NCI-H2171 (cell line): ENCODE results near the gene SMIM12.
"Not testable (repeated sequence)": the region's sequence is repeated elsewhere in the genome, so short reads cannot be mapped to it uniquely, and the experiment has no call there.

Experiments
- DNase-seq: peaks from one replicate; lab custom pipeline; 2025; lab: John Stamatoyannopoulos, UW

Gene SMIM12

DNA sequence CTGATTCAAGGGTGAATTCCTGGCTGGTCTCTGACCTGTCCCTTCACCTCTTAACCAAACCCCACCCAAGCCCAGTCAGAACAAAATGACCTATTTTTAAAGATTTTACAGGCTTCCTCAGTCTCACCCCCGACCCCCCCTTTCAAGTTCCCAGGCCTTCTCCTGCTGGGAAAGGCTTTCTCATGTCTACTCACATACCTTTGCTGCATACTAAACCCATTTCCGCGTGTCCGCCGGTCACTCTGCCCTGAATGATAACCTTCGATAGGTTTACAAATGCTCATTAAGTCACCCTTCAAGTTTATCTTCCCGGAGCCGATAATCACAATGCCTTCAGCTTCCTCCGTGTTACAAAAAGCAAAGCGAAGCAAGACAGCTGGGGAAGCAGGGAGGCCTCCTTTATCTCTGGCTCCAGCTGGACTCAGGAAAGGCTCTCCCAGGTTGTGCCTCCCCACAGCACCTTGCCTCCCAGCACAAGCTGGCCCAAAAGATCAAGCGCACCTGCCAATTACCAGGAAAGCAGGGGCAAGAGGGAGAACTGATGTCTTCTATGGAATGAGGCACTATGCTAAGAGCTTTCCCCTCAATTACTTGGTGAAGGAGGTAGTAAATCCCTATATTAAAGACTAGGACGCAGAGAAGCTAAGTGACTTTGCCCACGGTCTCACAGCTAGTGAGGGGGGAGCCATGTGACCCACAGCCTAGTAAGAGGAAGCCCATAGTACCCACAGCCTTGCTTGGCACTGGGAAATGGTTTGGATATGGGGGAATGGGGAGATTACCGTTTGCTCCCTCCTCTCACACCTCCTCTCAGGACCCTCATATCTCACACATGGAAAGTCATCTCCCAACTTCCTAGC, 15.9 kb downstream of the SMIM12 start:
- no peak for DNase-seq

DNA sequence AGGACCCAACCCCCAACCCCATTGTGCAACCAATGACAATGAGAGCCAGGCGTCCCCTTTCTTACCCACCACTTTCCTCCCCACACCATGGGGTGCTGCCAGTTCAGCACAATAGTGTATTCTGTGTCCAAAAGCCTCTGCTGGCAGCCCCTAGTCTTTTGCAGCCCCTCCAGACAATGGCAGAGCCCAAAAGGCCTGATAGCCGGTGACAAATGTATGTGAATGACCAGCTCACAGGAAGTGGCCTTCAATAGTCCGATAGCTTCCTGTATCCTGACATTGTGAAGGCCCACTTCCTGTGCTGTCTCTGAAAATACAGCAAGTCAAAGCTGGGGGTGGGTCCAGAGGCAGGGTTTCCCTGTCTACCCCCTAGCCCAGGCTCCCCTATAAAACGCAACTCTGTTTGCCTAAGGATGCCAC, 16.6 kb downstream of the SMIM12 start:
- no peak for DNase-seq

DNA sequence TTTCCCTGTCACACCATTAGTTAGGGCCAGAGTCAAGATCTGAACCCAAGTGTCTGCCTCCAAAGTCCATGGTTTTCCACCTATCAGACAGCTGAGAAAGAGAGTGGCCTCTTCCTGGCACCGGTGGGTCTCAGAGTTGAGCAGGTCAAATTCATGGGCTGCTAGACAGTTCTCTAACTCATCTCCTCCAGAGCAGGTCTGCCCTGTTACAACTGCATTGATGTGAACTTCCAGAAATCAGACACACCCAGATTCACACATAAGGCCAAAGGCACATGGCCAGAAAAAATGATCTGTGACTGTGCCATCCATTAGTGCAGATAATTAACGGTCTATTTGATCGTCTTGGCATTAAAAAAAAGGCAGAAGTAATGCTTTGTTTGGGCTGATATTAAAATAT, 17.5 kb downstream of the SMIM12 start:
- no peak for DNase-seq

DNA sequence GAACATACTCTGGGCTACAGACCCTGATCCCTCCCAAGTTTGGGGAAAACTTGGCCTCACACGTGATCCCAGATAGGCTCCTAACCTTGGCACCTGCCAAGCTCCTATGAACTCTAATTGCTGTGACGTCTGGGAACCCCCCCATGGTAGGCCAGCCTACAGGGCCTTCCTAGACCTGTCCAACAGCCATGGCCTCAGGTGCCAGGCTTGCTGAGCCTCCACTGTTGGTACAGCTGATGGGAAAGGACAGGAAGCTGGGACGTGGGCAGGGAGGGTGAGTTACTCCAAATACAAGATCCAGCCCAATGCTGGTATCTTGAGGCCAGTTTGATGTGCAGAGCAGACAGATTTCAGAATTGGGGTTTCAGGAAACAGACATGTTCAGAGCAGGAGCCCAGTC, 19.1 kb downstream of the SMIM12 start:
- DNase-seq, result no peak

DNA sequence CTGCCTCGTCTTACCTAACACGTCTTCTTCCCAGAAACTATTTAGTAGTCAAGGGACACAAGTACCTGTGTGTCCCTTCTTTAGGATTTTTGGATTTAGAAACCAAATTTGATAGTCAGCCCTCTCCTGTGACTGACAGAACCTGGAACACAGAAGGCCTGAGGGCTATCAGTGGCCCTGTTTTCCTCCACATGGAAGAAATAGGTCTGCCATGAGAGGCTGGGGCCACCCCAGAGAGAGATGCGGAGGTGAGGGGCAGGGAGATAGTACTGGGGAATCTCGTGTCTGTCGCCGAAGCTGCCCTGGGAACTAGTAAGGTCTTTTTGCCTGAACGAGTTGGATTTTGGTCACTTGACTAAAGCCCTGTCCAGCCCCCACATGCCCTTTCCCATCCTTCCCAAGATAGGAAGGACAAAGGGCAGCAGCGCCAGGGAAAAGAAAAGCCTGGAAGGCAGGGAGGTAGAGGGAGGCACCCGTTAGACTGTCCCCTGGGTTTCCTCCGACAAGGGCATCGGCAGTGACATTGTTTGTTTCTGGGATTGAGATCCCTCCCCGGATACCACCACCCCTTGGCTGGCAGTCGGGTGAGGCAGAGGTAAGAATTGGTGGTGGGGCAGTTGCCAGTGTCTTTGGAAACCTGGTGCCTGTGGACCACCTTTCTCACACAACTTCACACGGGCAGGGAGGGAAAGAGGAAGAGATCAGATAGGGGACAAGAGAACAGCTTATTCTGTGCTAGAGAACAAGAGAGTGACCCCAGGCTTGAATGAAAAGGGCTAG, 19.8 kb downstream of the SMIM12 start:
- no peak for DNase-seq

DNA sequence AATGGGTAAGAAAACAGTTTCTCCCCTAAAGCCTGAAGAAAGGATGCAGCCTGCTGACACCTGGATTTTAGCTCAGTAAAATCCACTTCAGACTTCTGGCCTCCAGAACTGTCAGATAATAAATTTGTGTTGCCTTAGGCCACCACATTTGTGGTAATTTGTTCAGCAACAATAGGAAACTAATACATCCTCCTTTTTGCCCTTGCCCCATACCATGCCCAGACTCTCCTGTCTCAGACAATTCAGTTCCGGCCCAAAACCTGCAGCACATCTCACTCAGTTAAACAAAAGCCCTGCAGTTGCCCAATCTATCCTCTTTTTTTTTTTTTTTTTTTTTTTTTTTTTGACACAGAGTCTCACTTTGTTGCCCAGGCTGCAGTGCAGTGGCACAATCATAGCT, 25.8 kb downstream of the SMIM12 start:
- DNase-seq, result no peak

DNA sequence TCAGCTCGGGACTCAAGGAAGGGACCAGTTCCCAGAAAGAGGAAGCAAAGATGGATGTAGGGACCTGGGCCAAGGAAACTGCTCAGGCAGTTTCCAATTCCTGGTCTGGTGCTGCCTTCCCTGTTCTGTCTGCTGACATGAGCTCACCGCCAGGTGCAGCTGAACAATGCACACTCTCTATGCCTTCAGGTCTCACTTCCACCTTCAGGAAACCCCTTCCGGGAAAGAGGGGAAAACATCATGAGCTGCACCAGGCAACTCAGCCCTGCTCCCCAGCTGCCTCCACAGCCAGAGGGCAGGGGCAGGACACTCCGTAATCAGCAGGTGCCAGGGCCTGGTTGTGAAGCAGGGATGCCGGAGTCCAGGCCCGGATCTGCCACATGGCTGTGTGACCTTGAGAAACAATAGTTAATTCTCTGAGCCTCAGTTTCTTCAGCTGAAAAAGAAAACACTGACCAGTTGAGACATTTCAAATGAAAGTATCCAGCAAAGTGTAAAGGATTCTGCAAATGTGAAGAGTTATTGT, 27.8 kb downstream of the SMIM12 start:
- DNase-seq, result no peak

DNA sequence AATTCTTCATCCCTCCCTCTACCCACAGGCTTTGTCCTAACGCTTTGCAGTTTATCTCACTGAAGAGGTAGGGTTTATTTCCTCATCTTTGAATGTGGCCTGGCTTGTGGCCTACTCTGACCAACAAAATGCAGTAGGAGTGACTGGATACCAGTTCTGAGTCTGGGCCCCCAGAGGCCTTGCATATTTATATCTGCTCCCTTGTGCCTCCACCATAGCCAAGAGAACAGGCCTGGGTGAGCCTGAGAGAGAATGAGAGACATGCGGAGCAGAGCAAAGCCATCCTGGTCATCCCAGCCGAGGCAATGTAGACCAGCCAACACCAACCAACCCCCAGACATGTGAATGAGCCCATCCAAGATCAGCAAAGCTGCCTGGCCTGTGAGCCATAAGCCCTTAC, 30.3 kb downstream of the SMIM12 start:
- no peak for DNase-seq

DNA sequence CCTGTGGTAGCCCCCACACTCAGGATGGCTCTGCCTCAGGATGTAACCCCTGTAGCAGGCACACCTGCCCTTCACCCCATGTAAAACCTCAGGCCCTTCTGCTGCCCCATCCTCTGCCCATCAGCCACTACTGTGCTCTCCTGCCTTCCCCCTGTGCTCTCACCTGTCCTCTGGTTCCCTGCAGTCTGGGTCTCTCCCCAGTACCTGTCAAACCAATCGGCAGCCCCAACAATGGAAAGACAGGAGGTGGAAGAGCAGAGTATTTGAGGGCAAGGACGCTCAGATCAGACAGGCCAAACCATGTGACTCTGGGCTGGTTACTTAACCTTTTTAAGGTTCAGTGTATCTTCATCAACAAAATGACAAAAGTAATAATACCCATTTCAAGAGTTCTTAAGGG, 30.9 kb downstream of the SMIM12 start:
- DNase-seq, result no peak

DNA sequence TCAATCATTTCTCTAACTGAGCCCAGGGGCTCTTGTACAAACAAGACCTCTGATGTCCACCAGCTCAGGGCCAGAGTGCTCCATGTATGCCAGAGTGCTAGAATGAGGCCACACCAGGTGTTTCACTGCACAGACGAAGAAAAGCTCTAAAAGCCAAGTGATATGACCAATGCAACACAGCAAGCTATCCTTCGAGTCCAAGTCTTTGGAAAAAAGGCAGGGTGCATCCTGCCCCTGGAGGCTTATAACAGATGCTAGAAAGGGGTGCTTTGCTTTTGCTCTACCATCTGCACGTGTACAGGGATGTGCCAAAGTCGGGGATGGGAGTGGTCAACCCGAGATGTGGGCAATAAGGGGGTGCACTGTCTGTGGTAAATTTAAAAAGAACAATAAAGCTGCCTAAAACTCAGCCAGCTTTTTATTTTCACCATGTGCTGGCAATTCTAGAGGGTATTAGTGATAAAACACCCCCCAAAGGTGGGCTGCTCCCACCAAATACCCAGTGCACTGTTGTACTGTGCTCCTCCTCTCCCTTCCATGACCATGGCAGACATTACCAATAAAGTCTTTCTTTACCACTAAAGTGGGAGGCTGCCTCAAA, 32.1 kb downstream of the SMIM12 start:
- DNase-seq, result no peak

DNA sequence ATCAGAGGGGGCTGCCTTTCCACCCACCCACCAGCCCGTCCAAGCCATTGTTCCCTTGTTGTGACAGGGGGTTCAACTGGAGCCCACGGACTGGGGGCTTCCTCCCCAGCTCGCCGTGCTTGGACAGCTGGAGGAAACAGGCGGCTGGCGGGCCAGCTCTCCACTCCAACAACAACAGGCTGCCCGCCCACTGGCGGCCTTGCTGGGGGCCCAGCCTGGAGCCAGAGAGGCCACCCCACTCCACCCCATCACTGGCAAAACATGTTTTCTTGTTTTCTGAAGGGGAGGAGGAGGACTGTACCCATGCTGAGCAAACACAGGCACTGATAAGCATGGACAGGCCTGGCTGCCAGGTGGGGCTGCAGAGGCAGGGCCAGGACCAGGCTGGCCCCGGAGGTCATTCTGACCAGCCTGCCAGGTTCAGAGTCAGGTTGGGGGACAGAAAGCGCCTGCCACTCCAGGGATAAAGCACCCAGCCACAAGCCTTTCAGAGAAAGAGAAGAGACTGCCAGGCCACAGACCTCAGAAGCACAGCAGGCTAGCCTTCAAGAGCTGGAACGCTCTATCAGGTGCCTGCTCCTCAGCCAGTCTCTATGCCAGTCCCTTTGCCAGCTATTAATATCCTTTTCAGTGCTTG, 34.0 kb downstream of the SMIM12 start:
- DNase-seq, result no peak

DNA sequence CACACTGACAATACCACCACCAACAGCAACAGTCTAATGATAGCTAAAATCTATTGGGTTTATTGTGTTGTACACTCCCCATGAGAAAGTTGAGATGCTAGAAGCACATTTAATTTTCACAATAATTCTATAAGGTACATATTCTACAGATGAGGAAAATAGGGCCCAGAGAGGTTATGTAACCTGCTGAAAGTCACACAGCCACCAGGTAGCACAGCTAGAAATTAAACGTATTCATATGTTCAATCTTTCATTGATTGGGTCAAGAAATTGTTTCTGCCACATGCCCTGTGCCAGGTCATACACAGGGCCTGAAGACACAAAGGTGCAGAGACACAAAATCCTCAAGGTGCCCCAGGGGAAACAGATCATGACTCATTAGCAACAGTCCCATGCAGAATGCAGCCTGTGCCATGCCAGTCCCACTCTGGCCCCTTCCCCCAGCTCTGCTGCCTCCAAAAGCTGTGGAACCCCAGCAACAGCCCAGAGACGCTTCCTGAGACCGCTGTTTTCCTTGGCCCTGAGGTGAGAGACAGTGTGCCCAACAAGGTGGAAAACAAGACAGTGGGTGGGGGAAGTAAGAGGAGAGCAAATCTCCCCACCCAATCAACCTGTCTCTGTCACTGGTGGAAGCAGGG, 34.6 kb downstream of the SMIM12 start:
- no peak for DNase-seq

DNA sequence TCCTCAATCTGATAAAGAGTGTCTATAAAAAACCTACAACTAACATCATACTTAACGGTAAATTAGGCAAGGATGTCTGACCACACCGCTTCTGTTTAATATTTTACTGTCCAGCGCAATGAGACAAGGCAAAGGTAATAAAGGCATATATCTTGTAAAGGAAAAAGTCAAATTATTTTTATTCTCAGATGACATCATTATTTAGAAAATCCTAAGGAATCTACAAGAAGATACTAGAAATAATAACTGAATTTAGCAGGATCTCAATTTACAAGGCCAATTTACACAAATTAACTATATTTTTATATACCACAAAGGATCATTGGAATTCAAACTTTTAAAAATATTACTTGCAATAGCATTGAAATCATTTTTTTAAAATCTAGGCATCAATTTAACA, 37.3 kb downstream of the SMIM12 start:
- no peak for DNase-seq

DNA sequence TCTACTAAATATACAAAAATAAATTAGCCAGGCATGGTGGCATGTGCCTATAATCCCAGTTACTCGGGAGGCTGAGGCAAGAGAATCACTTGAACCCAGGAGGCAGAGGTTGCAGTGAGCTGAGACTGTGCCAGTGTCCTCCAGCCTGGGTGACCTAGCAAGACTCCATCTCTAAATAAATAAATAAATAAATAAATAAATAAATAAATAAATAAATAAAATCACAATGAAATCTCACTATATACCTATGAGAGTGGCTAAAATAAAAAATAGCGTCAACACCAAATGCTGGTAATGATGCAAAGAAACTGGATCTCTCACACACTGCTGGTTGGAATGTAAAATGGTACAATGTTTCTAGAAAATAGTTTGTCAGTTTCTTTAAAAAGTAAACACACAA, 40.7 kb downstream of the SMIM12 start:
- DNase-seq, result not testable (repeated sequence)

DNA sequence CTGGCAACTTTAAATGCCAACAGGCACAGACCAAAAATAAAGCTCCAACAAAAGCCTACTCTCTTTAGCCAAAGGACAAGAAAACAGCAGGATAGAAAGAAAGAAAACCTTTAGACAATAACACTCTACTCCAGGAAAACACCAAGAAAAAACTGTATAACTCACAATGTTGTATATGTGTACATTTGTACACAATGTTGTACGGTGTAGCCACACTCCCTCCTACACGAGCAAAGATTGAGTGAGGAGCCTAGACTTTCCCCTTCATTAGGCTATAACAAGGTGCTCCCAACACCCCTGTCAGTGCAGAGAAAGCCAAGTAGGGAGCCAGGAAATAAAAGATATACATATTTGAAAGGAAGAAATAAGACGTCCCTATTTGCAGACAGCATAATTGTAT, 42.8 kb downstream of the SMIM12 start:
- no peak for DNase-seq

DNA sequence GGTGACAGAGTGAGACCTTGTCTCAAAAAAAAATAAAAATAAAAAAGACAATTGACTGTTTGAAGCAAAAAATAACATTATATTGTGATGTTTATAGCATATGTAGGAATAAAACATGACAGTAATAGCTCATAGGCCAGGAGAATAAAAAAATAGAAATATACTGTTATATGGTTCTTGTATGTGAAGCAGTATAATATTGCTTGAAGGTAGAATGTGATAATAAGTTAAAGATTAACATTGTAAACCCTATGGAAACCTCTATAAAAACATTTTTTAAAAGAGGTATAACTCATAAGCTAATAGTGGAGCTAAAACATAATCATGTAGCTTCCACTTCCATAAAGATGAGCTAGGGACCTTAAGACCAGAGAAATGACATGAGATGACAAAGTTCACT, 43.2 kb downstream of the SMIM12 start:
- no peak for DNase-seq

DNA sequence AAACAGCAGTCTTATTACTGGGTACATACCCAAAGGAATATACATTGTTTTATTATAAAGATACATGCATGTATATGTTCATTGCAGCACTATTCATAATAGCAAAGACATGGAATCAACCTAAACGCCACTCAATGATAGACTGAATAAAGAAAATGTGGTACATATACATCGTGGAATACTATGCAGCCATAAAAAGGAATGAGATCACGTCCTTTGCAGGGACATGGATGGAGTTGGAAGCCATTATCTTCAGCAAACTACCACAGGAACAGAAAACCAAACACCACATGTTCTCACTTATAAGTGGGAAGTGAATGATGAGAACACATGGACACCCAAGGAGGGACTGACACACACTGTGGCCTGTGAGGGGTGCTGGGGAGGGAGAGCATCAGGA, 48.8 kb downstream of the SMIM12 start:
- not testable (repeated sequence) for DNase-seq

DNA sequence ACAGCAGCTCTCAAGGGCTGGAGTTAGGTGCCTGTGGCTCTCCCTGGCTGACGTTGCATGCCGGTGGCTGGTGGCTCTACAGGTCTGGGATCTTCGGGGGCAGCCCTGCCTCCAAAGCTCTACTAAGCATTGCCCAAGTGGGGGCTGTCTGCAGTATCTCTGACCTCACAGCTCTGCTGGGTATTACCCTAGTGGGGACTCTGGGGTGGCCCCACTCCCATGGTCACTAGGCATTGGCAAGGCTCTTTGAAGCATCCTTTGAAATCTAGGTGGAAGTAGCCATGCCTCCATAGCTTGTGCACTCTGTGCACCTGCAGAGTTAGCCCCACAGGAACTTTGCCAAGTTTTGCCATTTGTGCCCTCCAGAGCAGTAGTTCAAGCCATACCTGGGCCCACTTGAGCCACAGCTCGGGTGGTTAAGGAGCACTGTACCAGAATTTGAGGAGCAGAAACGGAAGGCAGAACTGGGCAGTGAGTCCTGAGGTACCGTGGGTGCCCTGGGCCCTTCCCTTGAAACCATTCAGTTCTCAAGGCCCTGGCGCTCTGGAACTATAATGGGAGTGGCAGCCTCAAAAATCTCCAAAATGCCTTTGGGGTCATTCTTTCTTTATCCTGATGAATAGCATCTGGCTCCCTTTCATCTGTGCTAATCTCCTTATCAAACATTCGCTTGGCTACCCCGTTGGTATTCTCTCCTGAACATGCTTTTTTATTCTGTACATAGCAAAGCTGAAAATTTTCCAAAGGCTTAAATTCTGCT, 51.3 kb downstream of the SMIM12 start:
- no peak for DNase-seq

DNA sequence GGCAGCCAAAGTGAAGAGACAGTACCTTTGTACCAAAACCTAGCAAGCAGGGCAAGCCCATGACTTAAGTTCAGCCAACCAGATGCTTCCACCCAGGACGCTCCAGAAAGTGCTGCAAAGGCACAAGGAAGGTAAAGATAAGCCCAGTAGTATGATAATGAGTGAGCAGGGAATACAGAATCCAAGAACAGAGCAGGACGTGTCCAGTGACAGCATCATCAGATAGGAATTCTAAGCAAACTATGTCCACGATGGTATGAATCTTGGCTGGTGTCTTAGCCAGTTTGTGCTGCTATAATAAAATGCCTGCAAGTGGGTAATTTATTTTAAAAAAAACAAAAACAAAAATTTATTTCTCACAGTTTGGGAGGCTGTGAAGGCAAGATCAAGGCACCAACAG, 53.2 kb downstream of the SMIM12 start:
- no peak for DNase-seq

DNA sequence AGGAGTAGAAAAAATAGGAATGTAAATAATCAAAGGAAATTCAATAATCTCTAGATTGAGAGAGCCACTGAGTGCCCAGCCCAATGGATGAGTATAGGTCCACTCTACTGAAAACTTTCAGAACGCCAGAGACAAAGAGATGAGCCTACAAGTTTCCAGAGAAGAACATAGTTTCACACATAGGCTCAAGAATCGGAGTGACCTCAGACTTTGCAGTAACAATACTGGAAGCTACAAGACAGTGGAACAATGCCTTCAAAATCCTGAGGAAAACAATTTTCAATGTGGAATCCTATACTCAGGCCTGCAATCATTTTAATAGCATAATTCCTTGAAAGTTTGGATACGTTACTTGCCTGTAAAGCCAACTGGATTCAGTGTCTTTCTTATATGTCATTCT, 55.8 kb downstream of the SMIM12 start:
- no peak for DNase-seq
